Measurements from ENCODE around the gene TSR3.

- TF ChIP-seq EP300 (IDR thresholded peaks at IDR 0.05) (no peak), CTCF (IDR thresholded peaks at IDR 0.05) (no peak), POLR2A (IDR thresholded peaks at IDR 0.05) (no peak)
These were observed 35.7 kb downstream of the TSR3 start for GRCh38 chr16:1316033-1316405.

All from ovary (tissue), 3 donors.